NT2/D1 (cell line): ENCODE data around the gene SRC.

Experiments
- SUZ12 ChIP-seq: IDR thresholded peaks from 2 replicates; pipeline ENCODE4 v1.6.1; 2011; ENCODE audit not compliant: insufficient read length, insufficient read depth; ENCODE audit errors: extremely low read depth
- YY1 ChIP-seq: IDR thresholded peaks from 2 replicates; pipeline ENCODE4 v1.6.1; 2011; ENCODE audit not compliant: insufficient read length, insufficient read depth
- ZNF274 ChIP-seq: IDR thresholded peaks from 2 replicates; pipeline ENCODE4 v1.6.1; 2011; ENCODE audit warnings: mild to moderate bottlenecking, low read depth, low read length

DNA sequence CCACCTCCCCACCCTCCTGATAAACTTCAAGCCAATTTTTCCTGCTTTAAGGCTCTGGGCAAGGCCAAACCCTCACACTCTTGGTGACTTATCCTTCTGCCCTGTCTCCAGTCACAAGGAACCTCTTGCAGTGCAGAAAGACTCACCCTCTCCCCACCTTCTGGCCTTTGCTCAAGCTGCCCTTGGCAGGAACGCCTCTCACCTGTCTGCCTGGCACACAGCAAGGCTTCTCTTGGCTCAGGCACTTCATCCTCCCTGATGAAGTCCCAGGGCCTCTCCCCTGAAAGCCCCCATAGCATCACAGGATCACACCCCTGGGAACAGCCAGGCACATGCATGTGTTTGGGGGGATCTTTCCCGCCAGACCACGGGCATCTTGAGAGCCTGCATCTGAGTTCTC is 106.3 kb downstream of the SRC start:
- TF ChIP-seq ZNF274: no peak
- no peak for TF ChIP-seq SUZ12
- no peak for TF ChIP-seq YY1
